Caco-2 (cell line): ENCODE data around the gene PIM1. TPM values are rescaled to one million over a fixed set of nuclear protein-coding genes. Genes with fewer than 3 reads are reported as not detected.

Experiments
- BruUV-seq: library from RNA; stranded (reverse); fragments of 400-500 nt; replicated peaks from 2 replicates; lab custom pipeline; 2021; lab: Mats Ljungman, UMichigan
- CTCF ChIA-PET: fragments of 300-600 bp; sonication (Branson Sonifier 250); formaldehyde crosslinking; loops from one replicate; lab custom pipeline; 2022; ENCODE audit warnings: antibody characterized with exemption; lab: Charles Lee
- POLR2A ChIA-PET: fragments of 300-600 bp; sonication (Branson Sonifier 250); formaldehyde crosslinking; loops from one replicate; lab custom pipeline; 2022; ENCODE audit warnings: antibody characterized with exemption; lab: Charles Lee
- DNase-seq, 2 experiments: peaks; one replicate each; pipeline versions ENCODE4 v3.0.0 to v3.0.0-alpha.2; 2020 to 2022
- H3K27me3 ChIP-seq: replicated peaks from 2 replicates; pipeline ENCODE4 v1.6.0; 2011; ENCODE audit warnings: low read length; ENCODE audit not compliant: control insufficient read depth, insufficient read depth
- H3K36me3 ChIP-seq: 2 replicates; pipeline ENCODE4 v1.5.1; 2011; ENCODE audit warnings: low read length; ENCODE audit not compliant: control insufficient read depth, insufficient read depth
- H3K4me1 ChIP-seq: fragments of 250-450 bp; sonication (Bioruptor Pico); 2 replicates; pipeline ENCODE4 v1.5.1; 2020; ENCODE audit warnings: mild to moderate bottlenecking
- H3K4me3 ChIP-seq: 2 replicates; pipeline ENCODE4 v1.5.1; 2011; ENCODE audit warnings: low read depth, mild to moderate bottlenecking, control low read depth, low read length
- H3K9me3 ChIP-seq: fragments of 250-450 bp; sonication (Bioruptor Pico); 2 replicates; pipeline ENCODE4 v1.5.1; 2020; ENCODE audit warnings: mild to moderate bottlenecking, moderate library complexity
- H3K27ac Mint-ChIP-seq: one replicate; pipeline ENCODE4 v1.8.0; 2022; ENCODE audit warnings: mixed read lengths; ENCODE audit not compliant: unreplicated experiment
- H3K27me3 Mint-ChIP-seq: one replicate; pipeline ENCODE4 v1.8.0; 2022; ENCODE audit warnings: mixed read lengths; ENCODE audit not compliant: insufficient read depth, unreplicated experiment
- H3K36me3 Mint-ChIP-seq: one replicate; pipeline ENCODE4 v1.8.0; 2022; ENCODE audit warnings: mild to moderate bottlenecking, mixed read lengths; ENCODE audit not compliant: insufficient read depth, unreplicated experiment
- H3K4me1 Mint-ChIP-seq: one replicate; pipeline ENCODE4 v1.8.0; 2022; ENCODE audit warnings: low read depth, mixed read lengths; ENCODE audit not compliant: unreplicated experiment
- H3K4me3 Mint-ChIP-seq: one replicate; pipeline ENCODE4 v1.8.0; 2022; ENCODE audit warnings: mild to moderate bottlenecking, moderate library complexity, mixed read lengths; ENCODE audit not compliant: unreplicated experiment
- H3K9me3 Mint-ChIP-seq: one replicate; pipeline ENCODE4 v1.8.0; 2022; ENCODE audit warnings: mixed read lengths; ENCODE audit not compliant: unreplicated experiment
- intact Hi-C: fragments of 100-400 bp; cut with micrococcal nuclease; formaldehyde crosslinking; loops from one replicate; pipeline ENCODE4 v1.10.0; 2022; ENCODE audit not compliant: unreplicated experiment
- total RNA-seq: library from RNA; stranded (reverse); gene quantifications from 2 replicates; pipeline ENCODE4 v1.2.3, GENCODE V29; 2022
- TF ChIP-seq, protein P1 (sequence below), 2 experiments: fragments of 200-600 bp in 1 of 2; IDR thresholded peaks; 1 replicate in 1 of 2; 2 replicates in 1 of 2; pipeline versions ENCODE4 v1.5.1 to v1.8.0; 2011 to 2022; ENCODE audit warnings: antibody characterized with exemption in 1 of 2, control low read depth in 1 of 2, inconsistent platforms in 1 of 2, low read depth in 1 of 2, low read length in 1 of 2, mild to moderate bottlenecking in 1 of 2, moderate library complexity in 1 of 2; ENCODE audit not compliant: insufficient read depth in 1 of 2, severe bottlenecking in 1 of 2, unreplicated experiment in 1 of 2

PIM1 gene
- total RNA-seq, 1 experiment from 2014 or later = 48.3 TPM

GRCh38 chr6:37209461-37210205, 39.7 kb downstream of the PIM1 start:
- intact Hi-C loops = loop anchor here (1.0 to 10.0 kb wide), 7 partner anchors 37 to 443 kb away; partner anchors contain the start of gene C6orf89
- Mint-ChIP-seq H3K9me3 (no peaks in the 10 kb centered on the region), H3K36me3 (no peaks in the 10 kb centered on the region), H3K4me1 (peaks cover 13% of the 10 kb centered on the region), H3K4me3 (no peak overlapping the region), H3K27ac (no peak overlapping the region), H3K27me3 (no peaks in the 10 kb centered on the region)
- no peaks in the 10 kb centered on the region for H3K36me3 ChIP-seq
- H3K9me3 ChIP-seq = no peaks in the 10 kb centered on the region
- TF ChIP-seq, protein P1, sequence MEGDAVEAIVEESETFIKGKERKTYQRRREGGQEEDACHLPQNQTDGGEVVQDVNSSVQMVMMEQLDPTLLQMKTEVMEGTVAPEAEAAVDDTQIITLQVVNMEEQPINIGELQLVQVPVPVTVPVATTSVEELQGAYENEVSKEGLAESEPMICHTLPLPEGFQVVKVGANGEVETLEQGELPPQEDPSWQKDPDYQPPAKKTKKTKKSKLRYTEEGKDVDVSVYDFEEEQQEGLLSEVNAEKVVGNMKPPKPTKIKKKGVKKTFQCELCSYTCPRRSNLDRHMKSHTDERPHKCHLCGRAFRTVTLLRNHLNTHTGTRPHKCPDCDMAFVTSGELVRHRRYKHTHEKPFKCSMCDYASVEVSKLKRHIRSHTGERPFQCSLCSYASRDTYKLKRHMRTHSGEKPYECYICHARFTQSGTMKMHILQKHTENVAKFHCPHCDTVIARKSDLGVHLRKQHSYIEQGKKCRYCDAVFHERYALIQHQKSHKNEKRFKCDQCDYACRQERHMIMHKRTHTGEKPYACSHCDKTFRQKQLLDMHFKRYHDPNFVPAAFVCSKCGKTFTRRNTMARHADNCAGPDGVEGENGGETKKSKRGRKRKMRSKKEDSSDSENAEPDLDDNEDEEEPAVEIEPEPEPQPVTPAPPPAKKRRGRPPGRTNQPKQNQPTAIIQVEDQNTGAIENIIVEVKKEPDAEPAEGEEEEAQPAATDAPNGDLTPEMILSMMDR (IDR thresholded peaks at IDR 0.05; ENCODE audit: insufficient read depth in 1 of 2, low read depth in 1 of 2, low read length in 1 of 2, severe bottlenecking in 1 of 2, unreplicated experiment in 1 of 2) = no peak
- POLR2A ChIA-PET = interaction anchor here (0.6 kb wide), 1 partner anchor 191 kb away, joined by 3 read pairs; no protein-coding TSS in a partner anchor
- CTCF ChIA-PET = interaction anchor here (0.5 to 5.7 kb wide), 39 partner anchors 8 to 451 kb away, joined by 3 to 163 read pairs (median 4); partner anchors contain the start of genes MTCH1, PIM1, TBC1D22B and TMEM217
- BruUV-seq = no TSS peak
- DNase-seq = no peak
- H3K4me1 ChIP-seq = peaks cover 12% of the 10 kb centered on the region
- H3K27me3 ChIP-seq = no peaks in the 10 kb centered on the region
- H3K4me3 ChIP-seq = no peak overlapping the region

DNA sequence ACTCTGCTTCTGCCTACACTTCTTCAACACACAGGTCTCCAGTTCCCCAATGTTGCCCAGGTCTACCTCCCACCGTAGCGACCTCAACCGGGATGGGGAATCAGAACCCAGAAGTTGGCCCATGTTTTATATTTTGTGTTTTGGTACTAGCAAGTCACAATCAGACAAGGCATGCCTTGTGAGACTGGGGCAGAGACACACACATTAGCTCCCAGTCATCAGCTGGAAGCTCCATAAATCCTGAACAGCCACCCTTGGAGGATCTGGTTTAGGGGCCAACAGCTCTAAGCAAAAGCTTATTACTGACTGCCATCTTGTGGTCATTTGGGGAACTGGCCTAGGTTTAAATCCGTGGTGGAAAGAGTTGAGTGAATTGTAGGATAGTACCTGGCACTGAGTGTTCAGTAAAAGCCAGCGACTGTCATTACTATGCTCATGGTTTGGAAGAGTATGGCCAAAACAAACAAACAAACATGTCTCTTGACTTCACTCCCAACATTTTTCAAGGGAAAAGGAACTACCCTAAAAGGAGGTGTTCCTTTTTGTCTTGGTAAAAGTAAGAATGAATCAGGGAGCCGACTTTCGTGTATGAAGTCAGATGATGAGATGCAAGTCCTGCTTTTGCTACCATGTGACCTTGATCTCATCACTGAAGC, 40.5 kb downstream of the PIM1 start:
- H3K36me3 Mint-ChIP-seq = no peaks in the 10 kb centered on the region
- H3K9me3 Mint-ChIP-seq = no peaks in the 10 kb centered on the region
- POLR2A ChIA-PET = no interaction called here
- no TSS peak for BruUV-seq
- intact Hi-C loops = loop anchor here (1.0 to 2.0 kb wide), 5 partner anchors 38 to 444 kb away; partner anchors contain the start of gene C6orf89
- H3K36me3 ChIP-seq = no peaks in the 10 kb centered on the region
- H3K27me3 ChIP-seq = no peaks in the 10 kb centered on the region
- no peak overlapping the region for H3K4me3 ChIP-seq
- peaks cover 13% of the 10 kb centered on the region for H3K4me1 Mint-ChIP-seq
- TF ChIP-seq, protein P1 (IDR thresholded peaks at IDR 0.05; ENCODE audit: insufficient read depth in 1 of 2, low read depth in 1 of 2, low read length in 1 of 2, severe bottlenecking in 1 of 2, unreplicated experiment in 1 of 2) = peak; percentile 83 to 88
- H3K4me1 ChIP-seq = peaks cover 4% of the 10 kb centered on the region
- no peaks in the 10 kb centered on the region for H3K27me3 Mint-ChIP-seq
- no peak overlapping the region for H3K4me3 Mint-ChIP-seq
- CTCF ChIA-PET = interaction anchor here (0.5 to 5.7 kb wide), 37 partner anchors 9 to 452 kb away, joined by 3 to 163 read pairs (median 4); partner anchors contain the start of genes MTCH1, PIM1, TBC1D22B and TMEM217
- no peaks in the 10 kb centered on the region for H3K9me3 ChIP-seq
- DNase-seq = peak; percentile 76 to 85
- no peak overlapping the region for H3K27ac Mint-ChIP-seq

GRCh38 chr6:37212268-37212667, 42.3 kb downstream of the PIM1 start:
- no peaks in the 10 kb centered on the region for H3K36me3 ChIP-seq
- no peaks in the 10 kb centered on the region for H3K4me1 ChIP-seq
- intact Hi-C loops = no loop called here
- Mint-ChIP-seq H3K27ac (no peak overlapping the region), H3K9me3 (no peaks in the 10 kb centered on the region), H3K4me1 (peaks cover 13% of the 10 kb centered on the region), H3K4me3 (no peak overlapping the region), H3K36me3 (no peaks in the 10 kb centered on the region), H3K27me3 (no peaks in the 10 kb centered on the region)
- TF ChIP-seq, protein P1 (IDR thresholded peaks at IDR 0.05; ENCODE audit: insufficient read depth in 1 of 2, low read depth in 1 of 2, low read length in 1 of 2, severe bottlenecking in 1 of 2, unreplicated experiment in 1 of 2) = no peak
- no peaks in the 10 kb centered on the region for H3K9me3 ChIP-seq
- no peak for DNase-seq
- ChIA-PET POLR2A (no interaction called here), CTCF (interaction anchor here (0.6 to 2.0 kb wide), 6 partner anchors 161 to 361 kb away, joined by 3 to 11 read pairs (median 3); no protein-coding TSS in a partner anchor)
- H3K4me3 ChIP-seq = no peak overlapping the region
- no peaks in the 10 kb centered on the region for H3K27me3 ChIP-seq
- no TSS peak for BruUV-seq
